AG04450 (cell line): Measurements from ENCODE around the gene RGS9BP. TPM values are rescaled to one million over a fixed set of nuclear protein-coding genes. Genes with fewer than 3 reads are reported as not detected.
"Not testable (repeated sequence)": the region's sequence is repeated elsewhere in the genome, so short reads cannot be mapped to it uniquely, and the experiment has no call there.

ENCODE experiments used
- CTCF ChIA-PET: fragments of 300-600, 350-600 bp; formaldehyde crosslinking; extraction: SDS; loops from one replicate; lab custom pipeline; 2022; ENCODE audit warnings: antibody characterized with exemption, inconsistent platforms; lab: Charles Lee
- POLR2A ChIA-PET: fragments of 350-600 bp; formaldehyde crosslinking; extraction: SDS; loops from one replicate; lab custom pipeline; 2021; ENCODE audit warnings: antibody characterized with exemption, inconsistent platforms; lab: Yijun Ruan, JAX
- DNase-seq: peaks from one replicate; pipeline ENCODE4 v3.0.0-alpha.2; 2011; ENCODE audit warnings: low read depth, low spot score
- H3K27ac ChIP-seq: one replicate; pipeline ENCODE4 v1.5.1; 2012; ENCODE audit warnings: low read depth, low read length, control low read depth
- H3K27me3 ChIP-seq: one replicate; pipeline ENCODE4 v1.6.0; 2012; ENCODE audit warnings: low read length; ENCODE audit not compliant: control insufficient read depth, insufficient read depth
- H3K4me3 ChIP-seq: 2 replicates; pipeline ENCODE4 v1.5.1; 2011; ENCODE audit warnings: mild to moderate bottlenecking, low read depth, low read length, control low read depth
- H3K9me3 ChIP-seq: 2 replicates; pipeline ENCODE4 v1.5.1; 2012; ENCODE audit warnings: low read length; ENCODE audit not compliant: control insufficient read depth, insufficient read depth
- polyA plus RNA-seq: library from polyadenylated mRNA; depleted of rRNA; stranded (reverse); fragments of >200 nt; gene quantifications from 2 replicates; pipeline ENCODE4 v1.2.3, GENCODE V29; 2011
- TF ChIP-seq, protein P1 (sequence below): IDR thresholded peaks from 2 replicates; pipeline ENCODE4 v1.5.1; 2011; ENCODE audit warnings: low read depth, low read length, control low read depth, inconsistent platforms

Gene RGS9BP
- polyA plus RNA-seq, 1 experiment: 0.07 TPM

DNA sequence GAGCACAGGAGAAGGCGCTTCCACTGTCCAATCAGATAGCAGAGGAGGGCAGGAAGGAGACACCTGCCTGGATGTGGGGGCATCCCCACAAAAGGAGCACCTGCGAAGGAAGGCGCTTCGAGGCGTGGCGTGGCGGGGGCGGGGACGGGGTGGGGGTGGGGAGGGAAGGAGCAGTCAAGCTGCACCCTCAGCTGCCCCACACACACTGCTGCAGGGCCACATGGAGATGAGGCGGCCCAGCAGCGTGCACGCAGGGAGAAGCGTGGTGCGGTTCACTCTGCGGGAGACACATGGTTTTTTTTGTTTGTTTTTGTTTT, 22.1 kb upstream of the RGS9BP start:
- H3K4me3 ChIP-seq: no peak overlapping the region
- DNase-seq: no peak
- POLR2A ChIA-PET: no interaction called here
- H3K9me3 ChIP-seq: no peaks in the 10 kb centered on the region
- TF ChIP-seq, protein P1, sequence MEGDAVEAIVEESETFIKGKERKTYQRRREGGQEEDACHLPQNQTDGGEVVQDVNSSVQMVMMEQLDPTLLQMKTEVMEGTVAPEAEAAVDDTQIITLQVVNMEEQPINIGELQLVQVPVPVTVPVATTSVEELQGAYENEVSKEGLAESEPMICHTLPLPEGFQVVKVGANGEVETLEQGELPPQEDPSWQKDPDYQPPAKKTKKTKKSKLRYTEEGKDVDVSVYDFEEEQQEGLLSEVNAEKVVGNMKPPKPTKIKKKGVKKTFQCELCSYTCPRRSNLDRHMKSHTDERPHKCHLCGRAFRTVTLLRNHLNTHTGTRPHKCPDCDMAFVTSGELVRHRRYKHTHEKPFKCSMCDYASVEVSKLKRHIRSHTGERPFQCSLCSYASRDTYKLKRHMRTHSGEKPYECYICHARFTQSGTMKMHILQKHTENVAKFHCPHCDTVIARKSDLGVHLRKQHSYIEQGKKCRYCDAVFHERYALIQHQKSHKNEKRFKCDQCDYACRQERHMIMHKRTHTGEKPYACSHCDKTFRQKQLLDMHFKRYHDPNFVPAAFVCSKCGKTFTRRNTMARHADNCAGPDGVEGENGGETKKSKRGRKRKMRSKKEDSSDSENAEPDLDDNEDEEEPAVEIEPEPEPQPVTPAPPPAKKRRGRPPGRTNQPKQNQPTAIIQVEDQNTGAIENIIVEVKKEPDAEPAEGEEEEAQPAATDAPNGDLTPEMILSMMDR: no peak
- no peaks in the 10 kb centered on the region for H3K27me3 ChIP-seq
- CTCF ChIA-PET: no interaction called here
- H3K27ac ChIP-seq: no peak overlapping the region

DNA sequence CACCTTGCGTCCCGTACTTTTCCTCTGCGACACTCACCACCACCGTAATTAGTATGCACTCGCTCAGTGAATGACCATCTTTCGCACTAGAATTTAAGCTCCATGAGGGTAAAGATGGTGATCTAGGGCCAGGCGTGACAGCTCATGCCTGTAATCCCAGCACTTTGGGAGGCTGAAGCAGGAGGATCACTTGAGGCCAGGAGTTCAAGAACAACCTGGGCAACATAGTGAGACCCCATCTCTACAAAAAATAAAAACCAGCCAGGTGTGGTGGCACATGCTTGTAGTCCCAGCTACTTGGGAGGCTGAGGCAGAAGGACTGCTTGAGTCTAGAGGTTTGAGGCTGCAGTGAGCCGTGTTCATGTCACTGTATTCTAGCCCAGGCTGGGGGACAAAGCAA, 19.3 kb upstream of the RGS9BP start:
- CTCF ChIA-PET: interaction anchor here (0.6 kb wide), 2 partner anchors 10 to 251 kb away, joined by 3 to 4 read pairs; no protein-coding TSS in a partner anchor
- POLR2A ChIA-PET, H3K27ac ChIP-seq, H3K9me3 ChIP-seq, DNase-seq, H3K4me3 ChIP-seq, H3K27me3 ChIP-seq: not testable (repeated sequence)

DNA sequence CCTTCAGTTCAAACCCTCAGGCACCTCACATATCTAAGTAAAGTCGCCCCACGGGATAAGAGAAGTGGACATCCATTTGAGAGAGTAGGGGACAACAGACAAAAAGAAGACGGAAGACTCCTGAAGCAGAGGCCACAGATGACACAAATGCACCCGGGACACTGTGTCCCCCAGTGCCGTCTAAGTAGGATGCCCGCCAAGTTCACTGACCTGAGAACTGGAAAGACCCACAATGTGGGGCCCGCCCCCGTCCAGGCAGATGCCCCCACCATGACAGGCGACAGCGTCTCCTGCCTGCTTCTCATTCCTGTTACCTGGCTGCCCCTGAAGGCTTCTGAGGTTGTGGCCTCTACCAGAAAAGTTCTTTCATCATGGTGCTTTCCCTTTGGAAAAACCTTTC, 17.6 kb upstream of the RGS9BP start:
- TF ChIP-seq, protein P1: no peak
- no peak overlapping the region for H3K27ac ChIP-seq
- DNase-seq: no peak
- no peaks in the 10 kb centered on the region for H3K27me3 ChIP-seq
- POLR2A ChIA-PET: no interaction called here
- CTCF ChIA-PET: no interaction called here
- no peak overlapping the region for H3K4me3 ChIP-seq
- no peaks in the 10 kb centered on the region for H3K9me3 ChIP-seq

DNA sequence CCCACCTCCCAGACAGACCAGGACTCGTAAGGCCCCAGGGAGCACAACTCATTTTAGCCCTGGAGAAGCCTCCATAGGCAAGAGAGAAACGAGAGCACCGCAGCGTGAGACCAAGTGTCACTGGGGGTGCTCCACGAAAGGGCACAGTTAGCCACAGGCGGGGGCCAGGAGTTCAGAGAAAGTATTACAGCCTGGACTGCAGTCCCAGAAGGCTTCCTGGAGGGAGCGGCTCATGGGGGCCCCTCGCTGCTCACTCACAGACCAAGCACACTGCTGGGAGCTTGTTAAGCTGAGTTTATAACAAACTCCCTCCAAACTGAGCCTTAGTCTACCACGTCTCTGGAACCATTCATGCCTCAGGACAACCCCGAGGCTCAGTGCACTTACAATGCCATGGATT, 17.1 kb upstream of the RGS9BP start:
- CTCF ChIA-PET: no interaction called here
- H3K27ac ChIP-seq: no peak overlapping the region

DNA sequence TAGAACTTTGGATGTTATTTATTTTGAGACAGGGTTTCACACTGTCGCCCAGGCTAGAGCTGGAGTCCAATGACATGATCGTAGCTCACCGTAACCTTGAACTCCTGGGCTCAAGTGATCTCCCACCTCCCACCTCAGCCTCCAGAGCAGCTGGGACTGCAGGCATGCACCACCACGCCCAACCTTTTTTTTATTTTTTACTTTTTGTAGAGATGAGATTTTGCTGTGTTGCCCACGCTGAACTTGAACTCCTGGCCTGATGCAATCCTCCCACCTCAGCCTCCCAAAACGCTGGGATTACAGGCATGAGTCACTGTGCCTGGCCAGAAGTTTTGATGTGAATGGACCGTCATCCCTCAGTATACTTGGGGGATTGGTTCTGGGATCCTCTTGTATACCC, 14.3 kb upstream of the RGS9BP start:
- no peak for DNase-seq
- ChIA-PET POLR2A (interaction anchor here (0.7 kb wide), 1 partner anchor 10 kb away, joined by 11 read pairs; no protein-coding TSS in a partner anchor), CTCF (no interaction called here)
- Histone ChIP-seq H3K4me3 (no peak overlapping the region), H3K9me3 (no peaks in the 10 kb centered on the region), H3K27ac (no peak overlapping the region), H3K27me3 (no peaks in the 10 kb centered on the region)
- TF ChIP-seq, protein P1: no peak

More for the DNA sequence above, 17.1 kb upstream of the RGS9BP start:
- no peaks in the 10 kb centered on the region for H3K27me3 ChIP-seq
- H3K4me3 ChIP-seq: no peak overlapping the region
- TF ChIP-seq, protein P1: no peak
- no peaks in the 10 kb centered on the region for H3K9me3 ChIP-seq
- DNase-seq: no peak
- POLR2A ChIA-PET: no interaction called here
